Activated CD8-positive, alpha-beta memory T cell treated with anti-CD3 and anti-CD28 coated beads for 36 hours (primary cell): Measurements from ENCODE around the gene TNIP2. TPM values are rescaled to one million over a fixed set of nuclear protein-coding genes. Genes with fewer than 3 reads are reported as not detected.

ENCODE experiments used
- CTCF ChIA-PET: fragments of 350-600 bp; sonication (Branson Sonifier 250); formaldehyde crosslinking; loops from one replicate; lab custom pipeline; 2021; ENCODE audit warnings: antibody characterized with exemption; lab: Charles Lee
- POLR2A ChIA-PET: fragments of 350-600 bp; sonication (Branson Sonifier 250); formaldehyde crosslinking; loops from one replicate; lab custom pipeline; 2021; ENCODE audit warnings: antibody characterized with exemption; lab: Charles Lee
- total RNA-seq, 2 experiments: library from RNA; stranded (reverse); gene quantifications; one replicate each; pipeline ENCODE4 v1.2.3, GENCODE V29; 2021

The TNIP2 gene, protein sequence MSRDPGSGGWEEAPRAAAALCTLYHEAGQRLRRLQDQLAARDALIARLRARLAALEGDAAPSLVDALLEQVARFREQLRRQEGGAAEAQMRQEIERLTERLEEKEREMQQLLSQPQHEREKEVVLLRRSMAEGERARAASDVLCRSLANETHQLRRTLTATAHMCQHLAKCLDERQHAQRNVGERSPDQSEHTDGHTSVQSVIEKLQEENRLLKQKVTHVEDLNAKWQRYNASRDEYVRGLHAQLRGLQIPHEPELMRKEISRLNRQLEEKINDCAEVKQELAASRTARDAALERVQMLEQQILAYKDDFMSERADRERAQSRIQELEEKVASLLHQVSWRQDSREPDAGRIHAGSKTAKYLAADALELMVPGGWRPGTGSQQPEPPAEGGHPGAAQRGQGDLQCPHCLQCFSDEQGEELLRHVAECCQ
- total RNA-seq = 10 to 100 TPM; 85.5 to 86.4 TPM

DNA sequence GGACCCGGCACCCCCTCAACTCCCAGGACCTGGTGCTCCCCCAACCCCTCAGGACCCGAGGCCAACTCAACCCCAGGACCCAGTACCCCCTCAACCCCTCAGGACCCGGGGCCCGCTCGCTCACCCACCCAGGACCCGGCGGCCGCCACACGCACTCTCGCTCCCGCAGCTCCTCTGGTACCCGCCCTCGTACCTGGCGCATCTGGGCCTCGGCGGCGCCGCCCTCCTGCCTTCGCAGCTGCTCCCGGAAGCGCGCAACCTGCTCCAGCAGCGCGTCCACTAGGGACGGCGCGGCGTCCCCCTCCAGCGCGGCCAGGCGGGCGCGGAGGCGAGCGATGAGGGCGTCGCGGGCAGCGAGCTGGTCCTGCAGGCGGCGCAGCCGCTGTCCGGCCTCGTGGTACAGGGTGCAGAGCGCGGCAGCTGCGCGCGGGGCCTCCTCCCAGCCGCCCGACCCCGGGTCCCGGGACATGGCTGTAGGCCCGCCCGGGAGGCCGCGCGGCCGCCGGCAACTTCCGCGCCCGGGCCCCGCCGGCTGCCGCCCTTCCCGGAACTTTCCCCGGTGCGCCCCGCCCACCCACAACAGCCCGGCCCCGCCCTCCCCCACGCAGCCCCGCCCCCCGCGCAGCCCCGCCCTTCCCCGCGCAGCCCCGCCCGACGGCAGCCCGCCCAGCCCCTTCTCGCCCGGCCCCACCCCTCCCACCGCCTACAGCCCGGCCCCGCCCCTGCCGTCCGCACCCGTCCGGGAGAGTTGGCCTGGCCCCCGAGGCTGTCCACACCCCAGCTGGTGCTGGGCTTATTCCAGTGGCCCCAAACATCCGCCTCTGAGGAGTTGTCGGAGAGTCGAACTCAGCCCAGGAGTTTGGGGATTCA, at the start of gene TNIP2:
TNIP2 (minus strand) TSS at position 516 of the 870 bp plus-strand sequence; CDS start at position 469, 47 bp downstream.
- POLR2A ChIA-PET = interaction anchor here (0.6 to 1.2 kb wide), 5 partner anchors 10 to 220 kb away, joined by 3 to 7 read pairs (median 5); partner anchors contain the start of genes FAM193A, GRK4 and NOP14

DNA sequence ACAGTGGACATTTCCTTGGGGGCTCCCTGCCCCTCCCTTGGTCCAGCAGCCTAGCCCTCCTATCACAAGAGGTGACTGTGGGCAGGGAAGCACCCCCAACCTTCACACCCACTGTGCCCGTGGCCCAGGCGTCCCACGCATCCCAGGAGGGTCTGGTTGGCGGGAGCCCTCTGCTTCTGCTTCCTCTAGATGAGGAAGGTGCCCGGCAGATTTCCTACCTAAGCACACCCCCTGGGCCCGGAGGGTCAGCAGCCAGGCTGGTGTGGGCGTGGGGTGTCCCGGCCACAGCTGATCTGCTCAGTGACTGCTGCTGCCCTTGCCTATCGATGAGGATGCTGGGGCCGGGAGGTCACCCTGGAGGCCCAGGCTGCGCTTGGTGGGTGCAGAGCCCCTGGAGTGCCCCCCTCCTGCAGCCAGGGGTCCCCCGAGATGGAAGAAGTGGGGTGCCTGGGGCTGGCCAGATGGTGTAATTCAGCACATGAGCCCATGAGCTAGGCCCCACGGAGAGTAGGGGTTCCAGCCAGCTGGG, 48.9 kb upstream of the TNIP2 start:
- POLR2A ChIA-PET = no interaction called here
- CTCF ChIA-PET = no interaction called here

More for the DNA sequence above, at the start of gene TNIP2:
- CTCF ChIA-PET = interaction anchor here (0.7 to 1.8 kb wide), 3 partner anchors 9 to 180 kb away, joined by 3 to 10 read pairs (median 3); no protein-coding TSS in a partner anchor

DNA sequence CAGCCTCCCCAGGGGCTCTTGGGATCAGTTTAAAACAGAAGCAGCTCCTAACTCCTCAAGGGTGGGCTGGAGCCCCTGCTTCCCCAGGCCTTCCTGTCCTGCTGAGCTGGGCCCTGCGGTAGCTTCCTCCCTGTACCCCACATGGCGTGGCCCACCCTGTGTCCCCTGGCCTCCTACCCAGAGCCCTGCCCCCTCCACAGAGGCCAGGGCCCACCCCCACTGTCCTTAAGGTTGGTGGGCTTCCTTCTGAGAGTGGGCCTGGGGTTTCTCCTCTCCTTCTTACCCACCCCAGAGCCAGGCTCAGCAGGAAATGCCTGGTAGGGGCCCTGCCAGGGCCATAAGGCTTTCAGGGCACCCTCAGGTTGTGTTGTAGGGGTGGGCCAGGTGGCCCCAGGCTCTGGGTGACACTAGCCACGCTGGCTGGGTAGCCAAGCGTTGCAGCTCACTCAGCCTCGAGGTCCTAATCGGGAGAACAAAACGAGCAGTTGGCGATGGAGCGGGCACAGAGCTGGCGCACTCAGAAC, 48.4 kb upstream of the TNIP2 start:
- ChIA-PET CTCF (no interaction called here), POLR2A (no interaction called here)

DNA sequence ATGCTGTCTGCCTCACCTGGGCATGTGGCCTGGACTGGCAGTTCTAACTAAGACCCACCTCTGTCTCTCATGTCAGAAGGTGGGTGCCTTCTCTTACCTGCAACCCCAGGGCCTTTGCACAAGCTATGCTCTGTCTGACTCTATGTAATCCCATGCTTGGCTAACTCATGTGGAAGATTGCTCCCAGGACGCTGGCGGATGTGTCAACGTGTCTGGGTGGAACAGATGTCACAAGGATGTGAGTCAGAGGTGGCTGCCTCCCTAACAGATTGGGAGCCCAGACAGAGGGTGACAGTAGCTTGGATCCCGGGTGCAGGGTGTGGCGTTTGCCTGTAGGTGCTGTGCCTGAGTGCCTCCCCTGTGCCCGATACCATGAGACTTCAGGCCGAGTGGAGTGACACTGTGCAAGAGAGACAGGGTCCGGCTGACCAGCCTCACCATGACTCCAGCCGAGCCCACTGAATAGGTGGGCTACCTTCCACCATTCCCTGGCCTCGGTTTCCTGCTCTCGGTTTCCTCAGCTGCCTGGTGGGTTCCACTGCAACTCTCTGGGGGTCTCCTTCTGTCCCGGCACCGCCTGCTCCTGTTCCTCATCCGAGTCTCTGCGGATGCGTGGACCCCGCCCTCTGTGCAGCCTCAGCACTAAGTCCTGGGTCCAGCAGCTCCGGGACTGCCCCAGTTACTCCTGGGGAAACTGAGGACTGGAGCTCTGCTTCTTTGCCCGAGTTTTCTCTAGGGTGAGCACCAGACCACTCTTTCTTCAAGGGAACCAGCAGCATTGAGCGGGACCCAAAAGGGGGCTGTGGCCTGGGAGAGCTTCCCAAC, 47.7 kb upstream of the TNIP2 start:
- CTCF ChIA-PET = interaction anchor here (0.7 kb wide), 1 partner anchor 46 kb away, joined by 3 read pairs; no protein-coding TSS in a partner anchor
- POLR2A ChIA-PET = no interaction called here

DNA sequence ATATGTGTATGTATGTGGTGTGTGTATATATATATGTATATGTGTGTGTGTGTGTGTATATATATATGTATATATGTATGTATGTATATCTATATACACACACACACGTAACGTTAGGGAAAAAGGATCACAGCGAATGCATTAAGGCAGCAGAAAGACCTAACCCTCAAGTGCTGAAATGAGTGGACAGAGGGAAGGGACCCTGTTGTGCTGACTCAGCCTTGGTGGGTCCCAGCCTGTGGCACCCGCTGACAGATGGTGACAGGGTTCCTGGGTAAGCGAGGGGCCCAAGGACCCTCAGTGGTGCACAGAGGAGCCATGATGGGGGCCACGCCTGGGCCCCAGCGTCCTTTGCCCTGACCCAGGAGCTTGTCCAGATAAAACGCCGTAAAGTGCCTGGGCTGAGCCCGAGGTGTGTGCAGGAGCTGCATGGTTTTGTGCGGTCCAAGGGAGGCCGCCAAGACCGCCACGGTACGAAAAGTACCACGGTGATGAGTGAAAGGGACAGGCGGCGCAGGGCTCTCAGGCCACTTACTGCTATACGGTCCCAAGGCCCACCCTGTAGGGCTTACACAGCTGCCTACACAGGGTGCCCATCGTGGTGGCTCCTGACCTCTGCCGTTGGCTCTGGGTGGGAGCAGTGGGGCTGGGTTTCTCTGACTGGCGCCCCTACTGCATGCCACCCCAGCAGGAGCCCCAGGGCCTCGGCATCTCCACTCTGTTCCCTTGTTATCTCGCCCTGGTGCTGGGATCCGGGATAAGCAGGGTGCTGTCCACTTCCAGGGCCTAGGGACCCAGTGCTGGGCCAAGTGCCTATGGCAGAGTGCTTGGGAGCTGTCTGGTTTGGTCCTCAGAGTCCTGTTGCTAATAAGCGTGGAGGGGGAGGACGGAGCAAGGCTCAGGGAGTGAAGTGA, 46.7 kb upstream of the TNIP2 start:
- ChIA-PET CTCF (interaction anchor here (0.7 kb wide), 1 partner anchor 47 kb away, joined by 3 read pairs; no protein-coding TSS in a partner anchor), POLR2A (no interaction called here)

DNA sequence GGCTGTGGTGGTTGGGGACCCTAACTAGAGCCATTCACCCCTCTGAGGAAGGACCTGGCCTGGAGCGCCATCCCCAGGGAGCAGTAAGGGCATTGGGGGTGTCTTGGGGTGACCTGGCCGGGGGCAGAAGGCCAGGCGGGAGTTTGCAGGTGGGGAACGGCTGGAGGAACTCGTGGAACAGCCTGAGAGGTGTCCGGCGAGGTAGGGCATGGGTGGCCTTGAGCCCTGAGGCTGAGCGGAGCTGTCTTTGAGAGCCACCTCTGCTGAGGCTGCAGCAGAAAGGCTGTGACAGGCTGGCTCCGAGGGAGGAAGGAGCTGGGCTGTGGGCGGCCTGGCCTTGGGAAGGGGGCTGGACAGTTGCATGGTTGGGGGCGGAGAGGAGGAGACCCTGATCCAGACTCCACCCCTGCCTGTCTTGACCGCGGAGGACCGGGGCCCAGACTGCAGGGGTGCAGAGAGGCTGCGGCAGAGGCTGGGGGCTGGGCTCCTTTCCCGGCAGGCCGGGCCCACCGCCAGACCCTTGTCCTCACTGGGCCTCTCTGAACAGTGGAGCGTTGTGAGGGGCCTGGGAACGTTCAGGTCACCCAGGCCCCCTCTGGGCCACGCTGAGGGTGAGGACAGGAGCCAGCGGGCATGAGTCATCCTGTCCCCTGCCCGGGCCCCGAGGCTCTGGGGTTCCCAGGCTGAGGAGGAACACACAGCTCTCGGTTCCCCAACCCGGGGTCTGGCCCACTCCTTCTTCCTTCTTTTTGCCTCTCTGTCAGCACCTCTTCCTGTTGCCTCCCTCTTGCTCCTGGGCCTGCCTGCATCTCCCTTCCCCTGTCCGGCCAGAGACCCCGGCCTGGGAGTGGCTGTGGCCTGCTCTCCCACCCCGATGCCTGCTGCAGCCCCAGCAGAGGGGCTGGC, 44.8 kb upstream of the TNIP2 start:
- POLR2A ChIA-PET = no interaction called here
- CTCF ChIA-PET = interaction anchor here (0.7 kb wide), 1 partner anchor 12 kb away, joined by 3 read pairs; no protein-coding TSS in a partner anchor

DNA sequence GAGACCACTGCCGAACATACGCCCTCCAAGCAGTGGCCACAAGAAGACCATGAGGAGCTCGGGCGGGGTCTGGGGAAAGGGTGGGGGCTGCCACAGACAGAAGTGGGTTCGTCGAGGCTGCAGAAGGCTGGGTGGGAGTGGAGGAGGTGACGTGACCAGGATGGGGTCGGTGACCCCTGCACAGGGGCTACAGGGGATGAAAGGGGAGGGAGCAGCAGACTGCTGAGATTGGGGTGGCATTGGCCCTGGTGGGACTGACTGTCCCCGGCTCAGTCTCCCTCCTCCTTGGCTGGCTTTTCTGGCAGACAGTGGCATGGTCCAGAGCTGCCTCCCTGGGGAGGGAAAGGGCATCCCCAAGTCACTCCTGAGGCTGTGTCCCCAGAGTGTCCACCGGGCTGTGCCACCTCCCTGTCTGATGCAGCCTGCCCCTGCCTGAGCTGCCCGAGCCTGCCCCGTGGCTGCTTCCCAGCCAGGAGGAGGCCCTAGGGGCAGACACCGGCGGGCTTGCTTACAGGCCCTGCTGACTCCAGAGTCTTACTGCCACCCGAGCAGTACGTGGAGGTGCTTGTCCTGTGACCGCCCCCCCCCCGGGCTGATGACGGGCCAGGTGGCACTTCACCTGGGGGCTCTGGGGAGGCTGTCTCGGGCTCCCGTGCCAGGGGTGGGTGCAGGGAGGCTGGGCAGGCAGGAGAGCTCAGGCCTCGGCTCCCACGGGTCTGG, 44.0 kb upstream of the TNIP2 start:
- POLR2A ChIA-PET = no interaction called here
- CTCF ChIA-PET = interaction anchor here (0.5 to 0.7 kb wide), 2 partner anchors 13 to 214 kb away, joined by 3 to 4 read pairs; no protein-coding TSS in a partner anchor

DNA sequence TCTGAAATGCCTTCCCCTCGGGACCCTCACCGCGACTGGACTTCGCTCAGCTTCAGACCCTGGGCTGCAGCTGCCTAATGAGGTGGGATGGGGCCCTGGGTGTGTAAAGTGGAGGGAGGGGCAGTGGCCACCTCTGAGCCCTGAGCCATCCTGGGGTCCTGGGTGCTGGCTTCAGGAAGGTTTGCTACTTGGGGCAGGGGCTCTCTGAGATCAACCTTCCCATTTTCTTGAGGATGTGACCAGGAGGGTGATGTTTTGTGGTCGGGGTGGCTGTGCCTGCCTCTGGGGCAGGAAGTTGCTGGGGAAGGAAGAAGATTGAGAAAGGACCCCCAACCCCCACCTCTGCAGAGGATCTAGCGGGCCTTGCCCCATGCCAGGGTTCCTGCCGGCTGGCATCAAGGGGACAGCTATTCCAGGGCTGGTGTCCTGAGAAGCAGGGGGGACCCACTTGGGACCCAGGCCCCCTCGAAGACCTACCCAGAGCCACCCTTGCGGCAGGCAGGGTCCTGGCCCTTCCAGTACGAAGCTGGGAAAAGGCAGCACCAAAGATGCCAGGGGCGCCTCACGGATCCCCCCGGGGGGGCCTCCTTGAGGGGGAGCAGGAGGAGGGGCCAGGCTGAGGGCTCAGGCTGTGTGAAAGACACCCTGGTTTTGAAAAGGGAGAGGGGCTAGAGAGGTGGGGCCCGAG, 43.2 kb upstream of the TNIP2 start:
- ChIA-PET POLR2A (interaction anchor here (0.9 to 1.4 kb wide), 3 partner anchors 18 to 136 kb away, joined by 3 to 4 read pairs (median 3); no protein-coding TSS in a partner anchor), CTCF (interaction anchor here (0.5 to 2.1 kb wide), 4 partner anchors 10 to 214 kb away, joined by 4 to 9 read pairs (median 4); no protein-coding TSS in a partner anchor)

DNA sequence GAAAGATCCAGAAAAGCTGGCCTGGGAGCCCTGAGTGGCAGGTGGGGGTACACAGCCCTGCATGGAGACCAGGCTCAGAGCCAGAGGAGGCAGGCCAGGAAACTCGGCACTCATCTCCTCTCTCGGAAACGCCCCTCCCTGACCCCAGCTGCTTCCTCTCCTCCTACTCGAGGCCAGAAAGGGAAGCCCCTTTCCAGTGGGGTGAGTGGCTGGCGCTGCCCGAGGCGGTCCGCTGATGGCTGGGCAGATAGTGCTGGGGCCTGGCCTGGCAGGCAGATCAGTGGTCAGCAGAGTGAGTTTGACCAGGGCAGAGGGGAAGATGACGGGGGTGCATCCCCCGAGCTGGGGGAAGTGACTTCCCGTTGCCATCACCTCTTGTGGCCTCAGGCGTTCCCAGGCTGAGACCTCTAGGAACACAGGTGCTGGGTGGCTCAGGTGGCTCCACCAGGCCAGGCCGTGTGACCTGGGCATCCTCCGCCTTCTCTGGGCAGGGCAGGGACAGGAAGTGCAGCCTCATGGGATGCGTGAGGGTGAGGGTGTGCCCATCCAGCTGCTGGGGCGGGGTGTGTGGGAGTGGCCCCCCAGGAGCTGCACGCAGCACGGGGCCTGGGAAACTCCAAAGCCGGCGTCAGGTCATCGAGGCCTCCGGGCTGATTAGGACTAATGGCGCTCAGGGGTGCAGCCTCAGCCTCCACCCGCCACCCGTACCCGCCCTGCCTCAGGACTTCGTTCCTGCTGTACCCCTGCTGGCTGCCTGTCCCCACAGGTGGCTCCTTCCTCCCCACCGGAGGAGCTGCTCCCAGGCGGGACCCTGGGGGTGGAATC, 42.5 kb upstream of the TNIP2 start:
- ChIA-PET CTCF (interaction anchor here (1.1 to 2.1 kb wide), 4 partner anchors 11 to 156 kb away, joined by 4 to 9 read pairs (median 4); no protein-coding TSS in a partner anchor), POLR2A (interaction anchor here (0.8 to 1.4 kb wide), 6 partner anchors 13 to 137 kb away, joined by 3 to 4 read pairs (median 4); no protein-coding TSS in a partner anchor)

DNA sequence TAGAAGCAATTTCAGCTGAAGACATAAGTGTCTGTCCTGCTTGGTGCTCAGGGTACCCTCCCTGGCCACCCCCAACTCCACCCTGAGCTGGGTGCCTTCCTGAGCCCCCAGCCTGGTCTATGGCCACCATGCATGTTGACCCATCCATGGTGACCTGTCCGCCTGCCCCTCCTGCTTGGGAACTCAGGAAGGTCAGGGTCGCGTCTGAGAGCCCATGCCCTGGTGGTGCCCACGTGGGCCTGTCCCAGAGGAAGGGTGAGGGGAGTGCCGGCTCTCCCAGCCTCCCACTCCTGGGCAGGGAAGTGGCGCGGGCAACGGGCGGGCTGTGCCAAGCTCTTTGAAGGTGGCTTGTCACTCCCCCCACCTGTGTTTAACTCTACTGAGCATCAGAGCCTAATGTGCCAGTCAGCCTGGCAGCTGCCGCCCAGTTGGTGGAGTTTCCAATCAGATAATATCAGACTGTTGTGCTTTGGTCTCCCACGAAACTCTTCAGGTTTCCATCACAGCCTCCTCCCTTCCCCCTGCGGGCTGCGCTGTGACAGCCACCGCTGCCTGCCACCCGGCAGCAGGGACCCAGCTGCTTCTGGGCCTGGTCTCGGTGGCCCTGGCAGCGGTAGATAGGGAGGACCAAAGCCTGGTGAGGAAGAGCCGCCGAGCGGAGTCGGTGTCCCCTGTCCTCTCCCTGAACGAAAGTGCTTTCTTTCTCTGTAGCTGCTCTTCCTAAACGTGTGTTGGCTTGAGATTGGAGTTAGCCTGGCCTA, 41.6 kb upstream of the TNIP2 start:
- ChIA-PET POLR2A (interaction anchor here (0.5 to 1.4 kb wide), 5 partner anchors 12 to 277 kb away, joined by 3 to 4 read pairs (median 4); partner anchors contain the start of genes HTT and HTT-AS), CTCF (interaction anchor here (0.5 to 2.1 kb wide), 7 partner anchors 12 to 216 kb away, joined by 3 to 9 read pairs (median 4); no protein-coding TSS in a partner anchor)

DNA sequence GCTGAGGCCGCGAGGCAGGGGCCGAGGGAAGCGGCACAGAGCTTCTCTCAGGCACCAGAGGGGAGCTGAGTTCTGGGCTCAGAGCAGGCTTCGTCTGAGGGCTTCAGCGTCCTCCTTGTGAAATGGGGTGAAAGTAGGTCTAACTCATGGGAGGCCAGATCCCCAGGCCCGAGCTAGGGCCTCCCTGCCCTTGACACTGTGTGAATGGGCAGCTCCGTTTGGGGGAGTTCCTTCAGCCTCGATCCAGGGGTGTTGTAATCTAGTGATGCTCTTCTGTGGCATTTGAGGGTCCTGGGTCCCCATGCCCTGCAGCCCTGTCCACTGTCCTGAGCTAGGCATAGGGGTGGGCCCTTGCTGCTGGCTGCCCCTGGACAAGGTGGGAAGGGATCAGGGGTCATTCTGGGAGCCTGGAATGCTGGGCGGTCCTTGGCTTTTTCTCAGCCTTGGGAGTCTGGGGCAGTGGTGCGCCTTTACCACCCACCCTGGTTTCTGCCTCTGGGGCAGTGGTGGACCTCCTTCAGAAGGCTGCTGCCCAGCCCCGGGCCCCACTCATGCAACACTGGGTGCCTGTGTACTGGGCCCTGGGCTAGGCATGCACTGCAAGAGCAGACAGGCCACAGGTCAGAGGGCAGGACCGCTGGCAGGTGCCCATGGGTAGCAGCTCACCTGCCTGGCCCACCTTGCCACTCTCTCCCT, 40.9 kb upstream of the TNIP2 start:
- ChIA-PET CTCF (interaction anchor here (0.5 to 0.9 kb wide), 4 partner anchors 9 to 217 kb away, joined by 3 to 7 read pairs (median 3); no protein-coding TSS in a partner anchor), POLR2A (interaction anchor here (0.5 to 1.3 kb wide), 3 partner anchors 11 to 277 kb away, joined by 3 read pairs; partner anchors contain the start of genes HTT and HTT-AS)
